HT1080 (cell line): Measurements from ENCODE around the gene TFG. TPM values are rescaled to one million over a fixed set of nuclear protein-coding genes. Genes with fewer than 3 reads are reported as not detected.

Experiments
- DNase-seq: peaks from one replicate; pipeline ENCODE4 v3.0.0-alpha.2; 2015; ENCODE audit warnings: low read depth
- total RNA-seq: library from RNA; depleted of rRNA; stranded (reverse); fragments of >200 nt; shearing (Covaris generic); gene quantifications from 2 replicates; pipeline ENCODE4 v1.2.3, GENCODE V29; 2014

The TFG gene
- total RNA-seq, 1 experiment from 2014 or later, result 105 TPM

DNA sequence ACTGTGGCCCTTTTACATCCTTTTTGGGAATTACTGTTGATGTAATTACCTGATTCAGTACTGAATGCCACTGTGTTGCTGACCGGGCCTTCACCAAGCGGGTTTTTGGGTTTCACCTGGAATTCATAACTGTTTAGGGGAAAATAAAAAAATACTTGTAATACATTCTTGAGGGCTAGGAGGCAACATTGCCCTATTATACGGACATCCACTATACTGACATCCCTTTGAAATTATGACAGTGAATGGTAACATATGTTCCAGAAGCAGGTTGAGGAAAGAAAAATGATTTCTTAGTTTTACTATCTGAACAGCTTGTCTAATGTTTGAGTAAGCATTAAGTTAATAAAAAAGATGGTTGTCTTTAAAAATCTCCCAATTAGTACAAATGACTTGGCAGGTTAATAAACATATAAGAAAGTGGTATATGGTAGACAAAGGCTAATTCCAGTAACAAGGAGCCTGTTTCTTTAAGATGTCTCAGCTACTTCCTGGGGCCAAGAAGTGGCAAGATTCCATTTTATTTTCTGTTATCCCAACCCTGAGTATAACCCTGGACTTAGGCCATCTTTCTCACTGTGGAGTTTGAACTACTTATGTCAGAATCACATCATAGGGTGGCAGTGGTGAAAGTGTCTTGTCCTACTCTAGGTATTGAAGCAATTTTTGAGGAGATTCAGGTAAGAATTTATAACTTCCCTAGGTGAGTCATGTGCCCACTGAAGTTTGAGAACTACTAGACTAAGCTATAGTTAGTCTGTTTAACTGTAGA lies 45.5 kb downstream of the TFG start:
- no peak for DNase-seq

DNA sequence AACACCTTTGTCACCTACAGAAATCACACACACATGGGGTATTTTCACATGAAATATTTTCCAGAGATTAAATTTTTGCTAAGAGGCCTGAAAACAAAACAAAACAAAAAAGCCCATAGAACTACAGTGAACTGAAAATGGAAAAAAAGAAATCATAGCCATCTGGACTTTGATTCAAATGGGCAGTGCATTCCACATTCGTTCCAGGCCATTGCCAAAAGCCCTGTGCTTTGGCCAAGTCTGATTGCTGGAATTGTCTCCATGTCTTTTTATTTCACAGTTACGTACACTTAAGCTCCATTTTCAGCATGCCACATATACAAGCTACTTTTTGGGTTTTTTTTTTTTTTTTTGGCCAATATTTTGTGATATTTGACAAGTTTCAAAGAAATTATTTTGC lies 47.1 kb downstream of the TFG start:
- no peak for DNase-seq

- no peak for DNase-seq
Measured at GRCh38 chr3:100759159-100759558, 49.9 kb downstream of the TFG start.

- DNase-seq, result no peak
Measured at GRCh38 chr3:100759950-100760349, 50.7 kb downstream of the TFG start.

DNA sequence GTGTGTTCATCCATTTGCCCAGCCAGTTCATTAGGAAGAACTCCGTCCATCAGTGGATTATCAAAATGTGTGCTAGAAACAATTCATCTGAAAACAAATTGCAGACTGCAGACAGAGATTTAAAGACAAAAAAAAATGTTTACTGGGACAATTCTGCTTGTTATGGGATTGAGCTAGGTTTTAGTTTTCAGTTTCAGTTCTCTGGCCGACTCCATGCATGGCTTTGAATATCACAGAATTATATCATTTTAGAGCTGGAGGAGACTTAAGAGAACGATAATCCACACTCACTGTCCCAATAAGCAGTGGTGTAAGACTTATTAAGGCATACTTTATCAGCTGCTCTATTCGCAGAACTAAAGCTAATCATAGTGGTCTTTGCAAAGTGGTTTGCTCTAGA lies 51.1 kb downstream of the TFG start:
- no peak for DNase-seq

- no peak for DNase-seq
Measured at GRCh38 chr3:100761211-100761942, 52.1 kb downstream of the TFG start.

DNA sequence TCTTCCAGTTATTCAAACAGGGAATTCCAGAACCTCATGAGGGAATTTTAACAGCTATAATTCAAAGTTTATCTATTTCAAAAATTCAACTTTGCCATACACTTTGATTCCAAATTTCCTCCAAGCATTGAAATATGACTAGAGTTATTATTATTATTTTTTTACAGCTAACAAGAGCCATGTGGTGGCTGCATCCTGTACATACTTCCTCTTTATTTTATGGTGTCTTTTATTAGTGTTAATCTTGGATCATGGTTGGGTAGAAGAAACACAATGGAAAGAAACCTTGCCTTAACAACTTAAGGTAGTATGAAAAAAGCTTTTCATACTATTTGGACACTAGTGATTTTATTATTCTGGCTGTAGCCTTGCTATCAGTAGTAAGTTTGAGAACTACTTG lies 52.7 kb downstream of the TFG start:
- DNase-seq, result no peak

GRCh38 chr3:100765437-100765975 lies 56.2 kb downstream of the TFG start:
- no peak for DNase-seq

DNA sequence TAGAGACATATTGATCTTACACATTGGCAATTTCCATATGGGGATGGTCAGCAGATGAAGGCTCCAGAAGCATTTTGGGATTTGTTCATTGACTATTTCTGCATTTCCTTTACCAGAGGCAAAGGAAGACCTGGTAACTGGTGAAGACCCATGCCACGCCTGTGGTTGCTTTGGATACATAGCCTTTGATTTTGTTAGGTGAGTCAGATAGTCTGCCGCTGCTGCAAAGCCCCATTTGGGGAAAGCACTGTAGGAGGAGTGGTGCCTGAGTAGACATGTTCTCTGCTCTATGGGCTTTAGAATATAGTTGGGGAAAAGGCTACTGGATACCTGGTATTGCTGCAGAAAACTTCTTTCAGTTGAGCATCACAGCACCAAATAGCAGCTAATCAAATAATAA lies 56.8 kb downstream of the TFG start:
- DNase-seq, result peak; percentile 42

DNA sequence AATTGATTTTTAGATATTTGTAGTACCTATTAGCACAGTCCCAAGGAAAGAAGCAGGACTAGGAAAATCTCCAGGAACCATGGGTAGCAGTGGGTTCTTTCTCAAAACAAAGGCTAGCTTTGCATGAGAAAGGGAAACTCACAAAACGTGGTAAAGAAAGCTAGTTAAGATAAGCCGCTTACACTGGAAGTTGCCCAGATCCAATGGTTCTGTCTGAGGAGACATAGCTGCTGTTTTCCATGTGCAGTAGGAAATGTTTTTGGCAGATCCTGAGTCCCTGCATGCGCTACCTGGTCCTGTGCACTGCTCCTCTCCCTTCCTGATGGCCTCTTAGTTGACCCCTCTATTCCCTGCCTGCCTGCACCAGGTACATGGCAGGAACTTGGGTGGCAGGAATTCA lies 60.4 kb downstream of the TFG start:
- no peak for DNase-seq

DNA sequence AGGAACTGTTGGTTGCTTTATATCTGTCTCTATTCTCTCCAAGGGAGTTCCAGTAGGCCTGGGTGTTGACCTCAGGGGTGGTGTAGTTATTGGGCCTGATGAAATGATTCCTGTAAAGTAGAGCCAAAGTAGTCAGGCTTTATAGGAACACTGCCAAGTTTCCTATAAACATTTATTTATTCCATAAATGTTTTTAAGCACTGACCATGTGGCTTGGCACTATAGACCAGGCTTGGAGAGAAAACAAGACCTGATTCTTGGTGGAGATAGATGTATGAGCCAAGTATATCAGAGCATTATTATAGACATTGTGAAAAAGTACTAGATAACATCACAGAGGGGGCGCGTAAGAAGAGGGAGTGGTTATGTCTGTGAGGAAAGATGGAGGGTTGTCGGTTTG lies 65.9 kb downstream of the TFG start:
- no peak for DNase-seq

DNA sequence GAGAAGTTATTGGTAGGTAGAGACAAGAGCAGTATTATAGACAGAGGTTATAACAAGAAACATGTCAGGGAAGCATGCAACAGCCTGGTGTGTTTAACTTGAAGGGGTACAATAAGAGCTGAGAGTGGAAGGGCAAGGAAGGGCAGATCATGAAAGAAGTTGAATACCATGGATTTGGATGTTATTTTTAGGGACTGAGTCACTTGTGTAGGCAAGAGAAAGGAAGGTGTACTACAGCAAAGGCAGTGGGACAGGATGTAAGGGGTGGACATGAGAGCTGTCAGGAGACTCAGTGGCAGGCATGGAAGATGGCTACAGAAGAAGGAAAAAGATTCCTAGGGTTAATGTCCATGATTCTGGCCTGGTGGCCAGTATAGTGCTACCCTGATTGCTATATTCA lies 66.4 kb downstream of the TFG start:
- peak; percentile 36 for DNase-seq

GRCh38 chr3:100776097-100776729 lies 66.9 kb downstream of the TFG start:
- DNase-seq, result no peak

DNA sequence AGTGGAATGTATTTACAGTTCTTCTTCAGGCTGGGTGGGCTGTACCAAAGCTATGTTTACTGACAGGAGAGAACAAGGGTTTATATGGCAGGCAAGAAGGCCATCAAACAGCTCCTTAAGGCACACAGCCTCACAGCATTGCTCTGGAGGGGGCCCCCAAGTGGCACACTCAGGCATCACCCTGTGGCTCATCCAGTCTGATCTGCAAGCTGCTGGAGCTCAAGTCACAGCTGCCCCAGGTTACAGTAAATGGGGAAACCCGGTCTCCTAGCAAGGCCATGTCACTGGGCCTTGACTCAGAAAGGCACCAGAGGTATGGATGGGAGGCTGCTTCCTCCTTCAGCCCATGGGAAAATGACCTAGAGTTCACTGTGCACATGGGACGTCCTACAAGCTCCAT lies 67.5 kb downstream of the TFG start:
- no peak for DNase-seq

DNA sequence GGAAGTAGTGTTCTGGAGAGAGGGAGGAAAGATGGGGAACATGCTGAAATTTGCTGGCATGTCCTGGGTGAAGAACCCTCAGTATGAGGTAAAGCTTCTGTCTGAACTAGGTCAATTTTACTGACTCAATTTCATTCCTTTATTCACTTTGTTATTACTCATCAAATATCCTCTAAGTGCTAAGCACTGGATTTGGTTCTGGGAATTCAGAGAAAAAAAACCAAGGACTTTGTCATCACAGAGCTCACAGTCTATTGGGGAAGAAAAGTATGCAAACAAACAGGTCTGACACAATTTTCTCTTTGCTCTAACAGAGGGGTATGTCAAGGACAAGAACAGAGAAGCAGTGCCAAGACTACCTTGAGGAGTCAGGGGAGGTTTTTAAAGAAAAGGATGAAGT lies 68.0 kb downstream of the TFG start:
- DNase-seq, result peak; percentile 29

DNA sequence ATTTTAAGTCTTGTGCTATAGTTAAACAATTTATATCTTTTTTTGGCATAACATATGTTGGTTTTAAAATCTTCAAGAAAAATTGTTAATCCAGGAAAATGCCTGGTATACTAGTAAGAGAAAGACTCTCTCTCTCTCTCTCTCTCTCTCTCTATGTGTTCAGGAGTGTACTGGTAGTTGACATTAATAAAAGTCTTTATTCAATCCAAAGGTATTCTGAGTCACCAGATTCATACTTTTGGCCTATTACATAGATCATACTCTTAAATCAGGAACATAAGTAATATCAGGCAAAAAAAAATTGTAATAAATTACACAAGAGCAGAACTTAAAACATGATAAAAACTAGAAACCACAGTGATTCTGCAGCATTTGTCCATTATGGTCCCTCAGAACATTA lies 70.2 kb downstream of the TFG start:
- DNase-seq, result no peak

DNA sequence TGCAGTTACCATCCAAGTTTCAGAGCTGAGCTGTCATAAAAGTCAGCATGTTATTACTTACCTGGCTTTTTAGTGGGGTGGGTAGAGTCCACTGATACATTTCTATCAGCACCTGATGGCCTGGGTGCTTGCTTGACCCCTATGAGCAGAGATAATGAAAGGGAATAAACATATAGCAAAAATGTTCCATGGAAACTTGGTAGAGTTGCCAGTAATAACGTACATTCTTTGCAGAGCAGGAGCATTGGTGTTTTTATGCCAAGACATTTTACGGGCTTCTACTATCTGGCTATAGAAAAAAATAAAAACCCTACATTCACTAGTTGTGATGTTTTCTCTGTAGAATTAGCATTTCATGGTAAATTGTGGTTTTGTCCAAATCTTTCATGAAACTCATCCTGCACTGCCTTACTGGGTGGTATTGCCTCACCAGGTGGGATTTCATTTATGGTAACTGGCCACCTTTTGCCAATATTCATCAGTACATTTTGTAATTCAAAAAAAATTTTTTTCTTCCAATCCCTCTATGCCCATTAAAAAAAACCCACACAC lies 70.9 kb downstream of the TFG start:
- no peak for DNase-seq

GRCh38 chr3:100781301-100781700 lies 72.0 kb downstream of the TFG start:
- DNase-seq, result peak; percentile 57

DNA sequence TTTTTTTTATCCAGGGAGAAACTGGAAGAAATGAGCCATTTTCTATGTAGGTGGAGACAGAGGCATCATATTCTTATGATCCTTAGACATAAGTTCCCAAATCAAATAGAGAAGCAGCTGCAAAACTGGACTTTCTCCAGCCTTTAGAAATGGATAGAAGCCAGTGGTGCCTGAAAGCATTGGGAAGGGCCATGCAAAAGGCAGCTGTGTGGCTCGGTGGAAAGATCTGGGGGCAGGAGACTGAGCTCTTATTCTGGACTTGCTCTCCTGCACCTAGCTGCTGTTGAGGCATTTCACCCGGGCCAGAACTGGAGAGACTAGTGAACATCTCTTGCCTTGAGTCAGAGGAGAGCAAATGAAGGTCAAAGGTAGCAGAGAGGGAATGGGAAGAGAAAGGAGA lies 73.1 kb downstream of the TFG start:
- no peak for DNase-seq

DNA sequence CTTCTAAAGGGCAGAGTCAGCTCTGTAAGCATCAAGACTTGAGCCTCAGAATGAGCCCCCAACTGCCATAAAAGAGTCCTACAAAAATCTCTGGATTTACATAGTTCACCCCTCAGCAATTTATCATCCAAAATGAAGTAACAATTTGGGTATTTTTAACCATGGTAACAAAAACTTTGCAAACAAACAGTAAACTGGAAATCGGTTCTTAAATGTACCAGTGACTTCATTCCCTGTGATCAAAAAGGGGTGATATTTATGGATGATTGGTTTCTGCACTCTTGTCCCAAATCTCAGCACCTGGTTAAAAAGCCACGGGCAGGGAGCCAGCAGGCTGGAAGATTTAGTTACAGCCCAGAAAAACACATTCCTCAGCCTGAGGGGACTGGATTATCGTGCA lies 73.6 kb downstream of the TFG start:
- DNase-seq, result no peak

- DNase-seq, result no peak
Measured at GRCh38 chr3:100783619-100784018, 74.3 kb downstream of the TFG start.

GRCh38 chr3:100789579-100789978 lies 80.3 kb downstream of the TFG start:
- peak; percentile 10 for DNase-seq
